Measurements from ENCODE around the gene GRM3. TPM values are rescaled to one million over a fixed set of nuclear protein-coding genes. Genes with fewer than 3 reads are reported as not detected.

GRM3 gene
- total RNA-seq, 3 donors from 2014 or later (not counting 1 experiment from before 2014, with no cell fraction given): not detected

- H3K4me3 Mint-ChIP-seq: no peak overlapping the region
- intact Hi-C loops (cut with micrococcal nuclease): no loop called here
- Histone ChIP-seq H3K27ac (ENCODE audit: low read length) (no peak overlapping the region), H3K4me1 (ENCODE audit: control insufficient read depth, insufficient read depth, low read length) (no peaks in the 10 kb centered on the region), H3K27me3 (ENCODE audit: control insufficient read depth, insufficient read depth, low read length) (no peaks in the 10 kb centered on the region), H3K36me3 (ENCODE audit: control insufficient read depth, insufficient read depth, low read length) (no peaks in the 10 kb centered on the region), H3K9me3 (ENCODE audit: control insufficient read depth, insufficient read depth, low read length) (no peaks in the 10 kb centered on the region), H3K4me3 (ENCODE audit: low read length) (no peak overlapping the region)
- no peaks in the 10 kb centered on the region for H3K27me3 Mint-ChIP-seq (ENCODE audit: low read depth in 2 of 2)
- no peaks in the 10 kb centered on the region for H3K4me1 Mint-ChIP-seq
- no peak overlapping the region for H3K27ac Mint-ChIP-seq
- H3K36me3 Mint-ChIP-seq: no peaks in the 10 kb centered on the region
- TF ChIP-seq CTCF (IDR thresholded peaks at IDR 0.05): no peak
- H3K9me3 Mint-ChIP-seq: peaks cover 2 to 4% of the 10 kb centered on the region in 2 donors
- DNase-seq (no peak), ATAC-seq (no peak)
Observed at GRCh38 chr7:86773309-86773708, 129.6 kb downstream of the GRM3 start.

GRCh38 chr7:86775203-86775602 is 131.5 kb downstream of the GRM3 start:
- no peak for TF ChIP-seq CTCF (IDR thresholded peaks at IDR 0.05)
- no peak overlapping the region for H3K27ac Mint-ChIP-seq
- H3K4me3 Mint-ChIP-seq: no peak overlapping the region
- DNase-seq (no peak), ATAC-seq (no peak)
- H3K27me3 Mint-ChIP-seq (ENCODE audit: low read depth in 2 of 2): no peaks in the 10 kb centered on the region
- Histone ChIP-seq H3K9me3 (ENCODE audit: control insufficient read depth, insufficient read depth, low read length) (no peaks in the 10 kb centered on the region), H3K4me1 (ENCODE audit: control insufficient read depth, insufficient read depth, low read length) (no peaks in the 10 kb centered on the region), H3K27ac (ENCODE audit: low read length) (no peak overlapping the region), H3K27me3 (ENCODE audit: control insufficient read depth, insufficient read depth, low read length) (no peaks in the 10 kb centered on the region), H3K4me3 (ENCODE audit: low read length) (no peak overlapping the region), H3K36me3 (ENCODE audit: control insufficient read depth, insufficient read depth, low read length) (no peaks in the 10 kb centered on the region)
- H3K36me3 Mint-ChIP-seq: no peaks in the 10 kb centered on the region
- H3K9me3 Mint-ChIP-seq: peaks cover 2 to 3% of the 10 kb centered on the region in 2 donors
- intact Hi-C loops (cut with micrococcal nuclease): no loop called here
- no peaks in the 10 kb centered on the region for H3K4me1 Mint-ChIP-seq

GRCh38 chr7:86776136-86776535 is 132.4 kb downstream of the GRM3 start:
- DNase-seq (no peak), ATAC-seq (no peak)
- no peak overlapping the region for H3K4me3 ChIP-seq (ENCODE audit: low read length)
- no peaks in the 10 kb centered on the region for H3K4me1 ChIP-seq (ENCODE audit: control insufficient read depth, insufficient read depth, low read length)
- no peak overlapping the region for H3K27ac Mint-ChIP-seq
- H3K27me3 ChIP-seq (ENCODE audit: control insufficient read depth, insufficient read depth, low read length): no peaks in the 10 kb centered on the region
- H3K27me3 Mint-ChIP-seq (ENCODE audit: low read depth in 2 of 2): no peaks in the 10 kb centered on the region
- no peaks in the 10 kb centered on the region for H3K9me3 ChIP-seq (ENCODE audit: control insufficient read depth, insufficient read depth, low read length)
- H3K36me3 Mint-ChIP-seq: no peaks in the 10 kb centered on the region
- 91% methylated on average over 1 of the region's 1 CpG for WGBS (ENCODE audit: insufficient coverage)
- TF ChIP-seq CTCF (IDR thresholded peaks at IDR 0.05): no peak
- H3K27ac ChIP-seq (ENCODE audit: low read length): no peak overlapping the region
- intact Hi-C loops (cut with micrococcal nuclease): no loop called here
- H3K9me3 Mint-ChIP-seq: peaks cover 2 to 3% of the 10 kb centered on the region in 2 donors
- no peak overlapping the region for H3K4me3 Mint-ChIP-seq
- H3K4me1 Mint-ChIP-seq: no peaks in the 10 kb centered on the region
- H3K36me3 ChIP-seq (ENCODE audit: control insufficient read depth, insufficient read depth, low read length): no peaks in the 10 kb centered on the region

- H3K27me3 Mint-ChIP-seq (ENCODE audit: low read depth in 2 of 2): no peaks in the 10 kb centered on the region
- no peak overlapping the region for H3K27ac ChIP-seq (ENCODE audit: low read length)
- no peak for ATAC-seq
- H3K36me3 Mint-ChIP-seq: no peaks in the 10 kb centered on the region
- intact Hi-C loops (cut with micrococcal nuclease): no loop called here
- H3K9me3 ChIP-seq (ENCODE audit: control insufficient read depth, insufficient read depth, low read length): no peaks in the 10 kb centered on the region
- no peak overlapping the region for H3K4me3 ChIP-seq (ENCODE audit: low read length)
- H3K36me3 ChIP-seq (ENCODE audit: control insufficient read depth, insufficient read depth, low read length): no peaks in the 10 kb centered on the region
- no peaks in the 10 kb centered on the region for H3K27me3 ChIP-seq (ENCODE audit: control insufficient read depth, insufficient read depth, low read length)
- H3K9me3 Mint-ChIP-seq: peaks cover 2 to 3% of the 10 kb centered on the region in 2 donors
- no peaks in the 10 kb centered on the region for H3K4me1 ChIP-seq (ENCODE audit: control insufficient read depth, insufficient read depth, low read length)
- no peak for DNase-seq
- no peaks in the 10 kb centered on the region for H3K4me1 Mint-ChIP-seq
- H3K4me3 Mint-ChIP-seq: no peak overlapping the region
- no peak overlapping the region for H3K27ac Mint-ChIP-seq
- TF ChIP-seq CTCF (IDR thresholded peaks at IDR 0.05): no peak
Observed at GRCh38 chr7:86778271-86778670, 134.6 kb downstream of the GRM3 start.
